Measurements from ENCODE around the gene DFFA.
A peak's percentile ranks its signal among the peaks of the same experiment; 100 is the strongest.

DFFA gene

GRCh38 chr1:10472220-10473144 lies at the start of gene DFFA:
Gene DFFA, minus strand, starts transcription at chr1:10472529. Its CDS starts 71 bp downstream, at chr1:10472458.
- peak; percentile 97 for DNase-seq (ENCODE audit: low read depth, low spot score)

- no peak for DNase-seq (ENCODE audit: low read depth, low spot score)
Observed at GRCh38 chr1:10521537-10522157, 49.3 kb upstream of the DFFA start.

DNA sequence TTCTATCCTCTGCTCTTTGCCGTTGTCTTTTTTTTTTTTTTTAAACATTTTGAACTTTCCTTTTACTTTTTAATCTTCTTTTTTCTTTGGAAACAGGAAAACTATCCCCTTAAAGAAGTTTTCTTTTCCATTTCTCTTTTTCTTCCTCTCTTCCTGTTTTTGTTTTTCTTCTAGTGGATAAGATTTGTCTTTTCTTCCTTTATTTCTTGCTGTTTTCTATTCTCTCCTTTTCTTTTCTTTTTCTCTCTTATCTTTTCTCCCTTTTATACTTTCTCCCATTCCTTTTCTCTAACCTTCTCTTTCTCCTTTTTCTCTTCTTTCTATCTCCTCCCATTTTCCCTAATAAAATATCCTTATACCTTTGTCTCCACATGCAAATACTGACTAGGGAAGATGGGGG lies 48.6 kb upstream of the DFFA start:
- DNase-seq (ENCODE audit: low read depth, low spot score), result no peak

- DNase-seq (ENCODE audit: low read depth, low spot score), result no peak
Observed at GRCh38 chr1:10520497-10520896, 48.2 kb upstream of the DFFA start.

GRCh38 chr1:10519016-10519417 lies 46.7 kb upstream of the DFFA start:
- peak; percentile 51 for DNase-seq (ENCODE audit: low read depth, low spot score)

DNA sequence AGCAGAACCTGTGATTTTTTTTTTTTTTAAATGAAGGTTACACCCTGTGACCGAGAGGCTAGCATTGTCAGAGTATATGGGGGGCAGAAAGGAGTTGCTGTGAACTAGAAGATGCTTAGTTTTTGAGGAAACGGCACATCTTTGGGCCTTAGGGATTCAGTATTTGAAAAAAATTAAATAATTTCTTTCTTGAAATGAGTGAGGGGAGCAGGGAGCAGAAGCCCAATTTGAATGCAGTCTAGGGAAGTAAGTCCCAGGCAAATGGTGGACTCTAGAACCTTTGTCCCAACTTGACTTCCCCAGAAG lies 45.3 kb upstream of the DFFA start:
- no peak for DNase-seq (ENCODE audit: low read depth, low spot score)

GRCh38 chr1:10516925-10517676 lies 44.8 kb upstream of the DFFA start:
- DNase-seq (ENCODE audit: low read depth, low spot score), result no peak

DNA sequence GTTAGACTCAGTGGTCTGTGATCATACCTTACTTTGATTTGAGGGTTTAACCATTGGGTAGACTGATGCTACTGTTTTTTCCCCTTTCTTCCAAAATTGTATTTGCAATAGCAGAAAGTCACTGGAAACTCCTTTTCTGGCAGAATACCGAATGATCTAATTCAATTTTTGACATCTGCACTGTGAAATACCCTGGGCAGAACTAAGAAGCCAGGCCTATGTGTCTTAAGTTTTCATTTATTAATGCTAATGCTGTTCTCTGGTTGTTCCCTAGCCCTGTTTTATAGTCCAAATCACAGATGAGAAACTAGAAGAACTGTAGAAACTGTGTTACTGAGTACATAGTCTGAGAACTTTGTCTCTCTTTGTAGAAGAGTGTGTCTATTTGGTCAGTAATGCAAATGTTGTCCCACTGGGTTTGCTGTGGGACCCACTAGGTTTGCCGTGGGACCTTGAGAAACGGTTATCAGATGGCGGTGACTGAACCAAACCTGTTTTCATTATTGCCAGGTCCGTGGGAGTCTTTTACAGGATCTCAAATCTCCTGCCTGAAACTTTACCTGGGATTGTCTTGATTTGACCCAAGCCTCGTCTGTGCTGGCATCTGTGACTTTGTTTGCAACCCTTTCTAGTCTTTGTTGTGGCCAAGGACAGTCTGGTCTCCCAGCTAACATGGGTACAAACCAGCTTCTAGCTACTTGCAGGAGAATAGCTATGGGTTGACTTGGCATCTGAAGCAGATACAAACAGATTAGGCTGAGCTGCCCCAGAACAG lies 43.8 kb upstream of the DFFA start:
- no peak for DNase-seq (ENCODE audit: low read depth, low spot score)

GRCh38 chr1:10515301-10515975 lies 43.1 kb upstream of the DFFA start:
- DNase-seq (ENCODE audit: low read depth, low spot score), result no peak

DNA sequence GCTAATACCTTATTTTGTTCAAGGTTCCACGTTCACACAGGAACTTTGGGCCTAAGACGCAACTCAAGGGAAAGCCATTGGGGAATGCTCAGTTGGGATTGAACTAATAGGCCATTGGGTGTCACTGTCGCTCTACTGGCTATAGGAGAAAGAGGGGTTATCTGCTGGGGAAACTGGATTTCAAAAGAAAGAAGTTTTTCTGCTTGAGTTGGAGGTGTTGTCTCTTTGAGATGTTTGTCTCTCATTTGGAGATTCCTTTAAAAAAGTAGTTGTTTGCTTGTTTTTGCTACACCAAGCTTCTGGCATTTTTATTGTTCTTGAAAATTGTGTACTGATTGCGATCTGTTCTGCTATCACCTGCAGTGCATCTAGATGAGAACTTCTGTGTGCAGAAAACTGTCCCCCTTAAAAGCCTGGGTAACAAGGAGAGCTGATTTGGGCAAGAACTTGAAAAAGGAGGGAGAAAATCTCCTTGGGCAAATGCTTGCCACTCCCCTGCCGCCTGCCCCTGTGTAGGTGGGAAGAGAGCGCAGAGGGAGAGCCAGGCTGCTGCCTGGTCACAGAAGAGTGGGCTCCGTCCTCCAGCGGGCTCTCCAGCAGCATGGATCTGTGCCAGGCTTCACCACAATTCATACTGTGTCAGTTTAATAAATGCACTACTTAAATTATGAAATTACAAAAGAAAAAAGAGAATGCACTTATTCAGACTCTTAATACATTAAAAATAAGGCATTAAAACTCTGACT lies 42.3 kb upstream of the DFFA start:
- peak; percentile 53 for DNase-seq (ENCODE audit: low read depth, low spot score)

DNA sequence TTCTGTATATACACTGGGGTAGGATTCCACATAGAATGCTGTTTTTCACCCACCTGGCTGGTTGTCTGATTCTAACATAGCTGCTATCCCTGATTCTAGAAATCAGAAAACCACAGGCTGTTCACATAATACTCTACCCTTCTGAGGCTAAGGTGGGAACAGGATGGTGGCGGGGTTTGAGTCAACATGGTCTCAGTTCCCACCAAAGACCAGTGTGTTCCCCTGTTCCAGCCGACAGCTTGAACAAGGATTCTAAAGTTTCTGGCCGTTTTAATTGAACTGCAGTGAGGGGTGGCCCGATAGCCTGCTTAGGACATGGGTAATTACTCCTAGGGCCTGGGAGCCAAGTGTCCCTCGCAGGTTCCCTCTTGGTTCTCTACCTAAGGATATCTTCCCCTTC lies 40.9 kb upstream of the DFFA start:
- DNase-seq (ENCODE audit: low read depth, low spot score), result no peak

- DNase-seq (ENCODE audit: low read depth, low spot score), result no peak
Observed at GRCh38 chr1:10511494-10511885, 39.2 kb upstream of the DFFA start.

DNA sequence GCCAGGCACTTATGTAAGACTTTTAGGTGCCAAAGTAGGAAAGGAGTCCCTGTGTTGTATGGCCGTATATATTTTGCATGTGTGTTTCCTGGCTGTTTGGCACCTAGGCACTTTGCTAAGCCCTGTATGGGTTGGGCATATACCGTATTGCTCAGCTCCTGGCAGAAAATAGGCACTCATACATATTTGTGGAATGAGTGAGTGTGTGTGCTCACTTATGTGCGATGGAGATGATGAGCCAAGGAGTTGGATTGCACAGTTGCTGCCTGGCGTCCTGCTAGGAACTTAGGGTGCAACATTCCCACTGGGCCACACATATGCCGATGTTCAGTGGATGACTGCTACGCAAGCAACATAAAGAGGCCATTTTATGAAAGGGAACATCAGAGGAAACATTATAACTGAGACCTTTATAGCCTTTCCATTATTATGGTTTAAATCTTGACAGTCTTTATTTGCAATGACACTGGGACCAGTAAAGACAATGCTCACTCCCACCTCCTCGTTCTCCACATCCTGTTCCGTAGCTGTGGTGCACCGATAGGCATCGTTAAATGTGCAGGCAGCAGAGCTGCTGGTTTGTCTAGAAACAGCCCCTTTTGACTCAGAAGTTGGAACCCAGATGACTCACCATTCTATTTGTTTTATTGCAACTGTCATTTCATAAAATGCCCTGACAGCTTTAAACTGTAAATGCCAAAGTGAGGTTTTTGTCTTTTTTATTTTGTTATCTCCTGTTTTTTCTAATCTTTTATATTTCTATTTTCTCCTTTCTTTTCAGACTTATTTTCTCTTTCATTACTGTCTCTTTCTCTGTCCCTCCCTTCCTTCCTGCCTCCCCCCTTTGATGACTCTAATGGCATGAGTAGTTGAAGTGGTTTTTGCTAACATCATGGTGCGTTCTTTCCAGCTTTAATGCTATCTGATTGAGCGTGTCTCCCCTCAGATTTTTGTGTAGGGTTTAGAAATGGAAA lies 38.5 kb upstream of the DFFA start:
- DNase-seq (ENCODE audit: low read depth, low spot score), result no peak

GRCh38 chr1:10509809-10510509 lies 37.6 kb upstream of the DFFA start:
- DNase-seq (ENCODE audit: low read depth, low spot score), result no peak

- DNase-seq (ENCODE audit: low read depth, low spot score), result peak; percentile 90
Observed at GRCh38 chr1:10508511-10508951, 36.2 kb upstream of the DFFA start.

GRCh38 chr1:10507111-10507879 lies 35.0 kb upstream of the DFFA start:
- DNase-seq (ENCODE audit: low read depth, low spot score), result peak; percentile 81

GRCh38 chr1:10506677-10507047 lies 34.3 kb upstream of the DFFA start:
- DNase-seq (ENCODE audit: low read depth, low spot score), result no peak
